ENCODE data around the gene KRTAP10-10.
"Not testable (repeated sequence)": the region's sequence is repeated elsewhere in the genome, so short reads cannot be mapped to it uniquely, and the experiment has no call there.

The KRTAP10-10 gene

DNA sequence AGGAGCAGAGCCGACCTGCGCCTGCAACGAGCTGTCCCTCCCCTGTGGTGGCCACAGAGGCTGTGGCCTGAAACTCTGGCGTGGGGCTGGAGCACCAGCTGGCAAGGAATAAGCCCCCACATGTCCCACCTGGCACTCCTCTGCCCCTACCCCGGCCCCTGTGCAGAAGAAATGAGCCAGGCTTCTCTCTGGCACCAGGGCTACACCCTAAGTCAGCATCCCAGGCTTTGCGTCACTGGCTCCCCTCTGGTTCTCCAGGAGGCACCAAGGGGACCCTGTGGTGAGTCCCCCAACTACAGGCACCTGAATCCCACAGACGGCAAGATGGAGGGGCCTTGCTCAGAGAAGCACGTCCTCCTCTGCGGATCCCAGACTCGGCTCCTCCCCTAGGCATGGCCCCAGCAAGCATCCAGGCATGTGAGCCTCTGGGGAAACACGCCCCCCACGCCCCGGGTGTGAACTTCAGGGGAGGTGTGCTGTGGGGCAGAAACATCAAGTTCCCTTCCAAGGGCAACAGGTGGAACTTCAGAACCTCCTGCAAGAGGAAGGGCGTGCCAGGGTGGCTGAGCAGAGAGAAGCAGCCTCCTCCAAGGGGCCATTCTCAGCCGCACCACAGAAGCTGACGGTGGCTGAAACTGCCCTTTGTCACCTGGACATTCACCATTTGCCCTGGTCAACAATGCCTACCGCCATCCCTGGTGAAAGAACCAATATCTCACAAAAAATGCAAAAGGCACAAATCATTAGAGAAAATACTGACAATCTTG, 33.9 kb upstream of the KRTAP10-10 start:
- DNase-seq (ENCODE audit: low read depth) = no peak

DNA sequence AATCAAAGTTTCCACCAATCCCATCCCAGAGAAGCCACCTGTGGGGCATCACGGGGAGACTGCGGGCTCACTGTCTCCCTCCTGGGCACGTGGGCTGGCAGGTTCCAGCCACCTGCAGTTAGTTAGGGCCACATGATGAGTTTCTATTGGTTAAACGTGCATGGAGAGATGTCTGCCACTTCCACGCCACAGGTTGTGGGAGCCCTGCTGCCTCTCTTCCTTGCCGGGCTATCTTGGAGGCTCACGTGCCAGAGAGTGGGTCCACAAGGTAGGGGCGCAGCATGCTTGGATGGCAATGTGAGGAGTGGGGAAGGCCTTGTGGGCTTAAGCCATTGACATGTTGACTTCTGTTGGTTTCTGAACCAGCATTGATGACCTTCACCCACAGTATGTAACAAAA, 33.2 kb upstream of the KRTAP10-10 start:
- DNase-seq (ENCODE audit: low read depth) = no peak

DNA sequence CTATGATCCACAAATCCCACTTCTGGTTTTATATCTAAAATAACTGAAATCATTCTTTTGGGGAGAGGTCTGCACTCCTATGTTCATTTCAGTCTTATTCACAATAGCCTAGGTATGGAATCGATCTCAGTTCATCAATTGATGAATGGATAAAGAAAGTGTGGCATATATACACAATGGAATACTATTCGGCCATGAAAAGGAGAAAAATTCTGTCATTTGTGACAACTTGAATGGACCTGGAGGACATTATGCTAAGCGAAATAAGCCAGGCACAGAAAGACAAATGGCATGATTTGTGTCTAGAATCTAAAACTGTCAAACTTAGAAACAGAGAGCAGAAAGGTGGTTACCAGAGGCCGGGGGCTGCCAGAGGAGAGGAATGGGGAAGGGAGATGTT, 30.7 kb upstream of the KRTAP10-10 start:
- no peak for DNase-seq (ENCODE audit: low read depth)

DNA sequence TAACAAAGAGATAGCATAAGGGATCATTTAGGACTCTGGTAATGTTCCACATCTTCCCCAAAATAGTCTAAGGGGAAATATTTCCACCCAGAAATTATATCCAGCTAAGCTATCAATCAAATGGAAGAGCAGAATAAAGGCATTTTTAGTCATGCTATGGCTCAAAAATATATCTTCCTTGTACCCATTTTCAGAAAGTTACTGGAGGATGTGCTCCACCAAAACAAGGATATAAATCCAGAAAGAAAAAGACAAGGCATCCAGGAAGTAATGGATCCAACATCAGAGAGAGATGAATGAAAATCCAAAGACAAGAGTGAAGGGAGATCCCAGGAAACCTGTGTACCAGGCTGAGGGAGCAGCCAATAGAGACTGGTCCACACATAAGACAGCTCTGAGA, 28.0 kb upstream of the KRTAP10-10 start:
- DNase-seq (ENCODE audit: low read depth) = no peak

DNA sequence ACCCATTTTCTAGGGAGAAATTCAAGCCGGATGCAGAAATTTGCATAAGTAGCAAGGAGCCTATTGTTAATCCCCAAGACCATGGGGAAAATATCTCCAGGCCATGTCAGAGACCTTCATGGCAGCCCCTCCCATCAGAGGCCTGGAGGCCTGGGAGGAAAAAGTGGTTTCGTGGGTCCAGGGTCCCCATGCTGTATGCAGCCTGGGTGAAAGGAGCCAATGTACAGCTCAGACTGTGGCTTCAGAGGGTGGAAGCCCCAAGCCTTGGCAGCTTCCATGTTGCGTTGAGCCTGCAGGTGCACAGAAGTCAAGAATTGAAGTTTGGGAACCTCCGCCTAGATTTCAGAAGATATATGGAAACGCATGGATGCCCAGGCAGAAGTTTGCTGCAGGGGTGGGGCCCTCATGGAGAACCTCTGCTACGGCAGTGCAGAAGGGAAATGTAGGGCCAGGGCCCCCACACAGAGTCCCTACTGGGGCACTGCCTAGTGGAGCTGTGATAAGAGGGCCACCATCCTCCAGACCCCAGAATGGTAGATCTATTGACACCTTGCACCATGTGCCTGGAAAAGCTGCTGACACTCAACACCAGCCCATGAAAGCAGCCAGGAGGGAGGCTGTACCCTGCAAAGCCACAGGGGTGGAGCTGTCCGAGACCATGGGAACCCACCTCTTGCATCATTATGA, 26.9 kb upstream of the KRTAP10-10 start:
- not testable (repeated sequence) for DNase-seq (ENCODE audit: low read depth)

DNA sequence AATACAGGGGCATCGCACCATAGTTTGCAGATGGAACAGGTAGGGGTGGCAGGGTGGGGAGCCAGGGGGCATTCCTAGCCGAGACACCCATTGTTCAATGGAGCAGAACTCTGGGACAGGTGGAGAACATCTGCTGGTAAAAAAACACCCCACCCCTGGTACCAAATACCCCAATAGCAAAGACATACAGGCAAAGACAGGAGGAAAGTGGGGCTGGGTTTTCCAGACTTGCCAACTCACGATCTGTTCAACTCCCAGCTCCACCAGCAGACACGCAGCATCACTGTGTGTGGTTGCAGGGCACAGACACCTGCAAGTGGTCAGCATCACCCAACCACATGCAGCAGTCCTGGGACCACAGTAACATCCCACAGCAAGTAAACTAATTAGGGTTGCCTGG, 25.6 kb upstream of the KRTAP10-10 start:
- DNase-seq (ENCODE audit: low read depth) = no peak

DNA sequence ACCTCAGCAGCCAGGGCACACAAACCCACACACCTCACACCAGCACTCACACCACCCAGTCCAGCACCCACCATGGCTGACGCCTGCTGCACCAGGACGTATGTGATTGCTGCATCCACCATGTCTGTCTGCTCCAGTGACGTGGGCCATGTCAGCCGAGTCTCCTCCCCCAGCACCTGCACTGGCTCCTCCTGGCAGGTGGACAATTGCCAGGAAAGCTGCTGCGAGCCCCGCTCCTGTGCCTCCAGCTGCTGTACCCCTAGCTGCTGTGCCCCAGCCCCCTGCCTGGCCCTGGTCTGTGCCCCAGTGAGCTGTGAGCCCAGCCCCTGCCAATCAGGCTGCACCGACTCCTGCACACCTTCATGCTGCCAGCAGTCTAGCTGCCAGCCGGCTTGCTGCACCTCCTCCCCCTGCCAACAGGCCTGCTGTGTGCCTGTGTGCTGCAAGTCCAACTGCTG, 25.1 kb upstream of the KRTAP10-10 start, which contains the start of gene KRTAP10-8:
TSS of gene KRTAP10-8 (plus strand) at position 51 of the 458 bp plus-strand sequence. CDS start at position 73, 22 bp downstream.
- no peak for DNase-seq (ENCODE audit: low read depth)

DNA sequence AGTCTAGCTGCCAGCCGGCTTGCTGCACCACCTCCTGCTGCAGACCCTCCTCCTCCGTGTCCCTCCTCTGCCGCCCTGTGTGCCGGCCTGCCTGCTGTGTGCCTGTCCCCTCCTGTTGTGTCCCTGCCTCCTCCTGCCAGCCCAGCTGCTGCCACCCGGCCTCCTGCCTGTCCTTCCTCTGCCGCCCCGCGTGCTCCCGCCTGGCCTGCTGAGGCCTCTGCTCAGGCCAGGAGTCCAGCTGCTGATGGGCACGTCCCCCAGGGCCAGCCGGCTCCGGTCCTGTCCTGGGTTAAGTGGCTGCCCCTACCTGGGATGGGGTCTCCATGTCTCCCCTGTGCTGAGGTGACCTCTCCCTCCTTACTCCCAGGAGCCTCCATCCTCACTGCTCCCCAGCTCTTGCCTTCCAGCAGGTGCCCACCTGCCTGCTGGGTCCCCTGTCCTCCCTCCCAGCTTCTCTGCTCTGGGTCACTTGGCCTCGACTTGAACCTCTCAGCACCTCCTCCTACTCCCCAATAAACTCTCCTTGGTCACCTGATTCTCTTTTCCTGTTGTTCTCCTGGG, 24.4 kb upstream of the KRTAP10-10 start:
- no peak for DNase-seq (ENCODE audit: low read depth)

DNA sequence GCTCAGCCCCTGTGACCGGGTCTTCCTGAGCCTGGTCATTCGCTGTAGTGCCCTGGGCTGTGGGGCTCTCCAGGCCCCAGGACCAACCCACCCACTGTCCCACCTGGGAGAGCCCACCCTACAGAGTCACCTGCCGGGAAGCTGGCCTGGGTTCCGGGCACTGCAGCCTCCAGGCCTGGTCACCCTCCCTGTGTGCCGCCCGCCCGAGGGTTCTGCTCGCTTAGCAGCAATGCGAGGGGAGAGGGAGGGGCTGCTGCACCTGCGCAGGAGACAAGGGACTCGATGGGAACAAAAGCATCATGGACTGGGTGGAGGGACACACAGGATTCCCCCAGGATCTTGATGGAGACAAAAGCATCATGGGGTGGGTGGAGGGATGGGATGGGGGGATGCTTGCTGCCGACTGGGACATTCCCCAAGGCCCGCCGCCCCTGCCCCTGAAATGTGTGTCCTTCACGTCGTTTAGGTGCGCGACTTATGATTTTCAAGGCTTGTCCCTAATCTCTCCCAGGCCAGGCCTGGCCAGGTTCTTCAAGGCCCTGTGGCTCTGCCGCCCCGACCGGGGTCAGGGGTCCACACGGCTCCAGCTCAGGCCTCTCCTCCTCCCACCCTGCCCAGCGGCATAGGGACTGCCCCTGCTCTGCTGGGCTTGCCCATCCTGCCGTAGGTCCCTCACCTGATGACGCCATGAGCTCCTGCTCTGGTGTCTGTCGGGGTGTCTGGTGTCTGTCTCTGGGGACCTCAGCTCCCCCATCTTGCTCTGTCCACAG, 23.6 kb upstream of the KRTAP10-10 start:
- DNase-seq (ENCODE audit: low read depth) = no peak

DNA sequence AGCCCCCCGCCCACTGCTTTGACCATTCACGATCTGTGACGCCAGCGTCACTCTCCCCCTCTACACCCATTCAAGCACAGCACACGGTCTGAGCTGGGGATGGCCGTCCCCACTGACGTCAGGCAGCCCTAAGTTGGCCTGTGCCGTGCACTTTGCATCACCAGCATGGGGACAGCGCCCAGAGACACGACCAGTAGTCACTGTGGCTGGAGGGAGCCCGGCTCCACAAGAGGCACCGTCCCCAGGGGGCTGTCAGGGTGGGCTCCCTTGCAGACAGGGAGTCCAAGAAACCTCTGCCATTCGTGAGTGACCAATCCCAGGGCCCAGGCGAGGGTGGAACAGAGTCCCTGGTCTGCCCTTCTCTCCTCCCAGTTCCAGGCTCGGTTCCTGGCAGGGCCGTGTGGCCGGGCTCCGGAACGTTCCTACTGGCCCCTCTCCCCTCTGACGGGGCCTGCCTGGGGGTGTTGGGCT, 23.0 kb upstream of the KRTAP10-10 start:
- DNase-seq (ENCODE audit: low read depth) = no peak

DNA sequence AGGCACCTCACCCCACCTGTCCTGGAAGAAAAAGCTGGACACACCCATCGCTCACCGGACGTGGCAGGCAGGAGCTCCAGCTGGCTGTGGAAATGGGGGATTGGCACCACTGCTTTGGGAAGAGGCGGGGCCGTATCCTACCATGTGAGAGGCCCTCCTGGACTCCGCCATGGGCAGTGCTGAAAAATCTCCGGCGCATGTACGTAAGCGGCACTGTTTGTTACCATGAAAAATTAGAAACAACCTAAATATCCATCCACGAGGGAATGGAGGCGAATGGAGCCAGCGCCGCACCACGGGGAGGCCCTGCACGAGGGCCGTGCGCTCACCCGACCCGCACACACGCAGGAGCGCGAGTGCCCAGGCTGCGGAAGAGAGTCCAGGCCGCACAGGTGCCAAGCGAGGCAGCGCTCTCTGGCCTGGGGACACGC, 22.2 kb upstream of the KRTAP10-10 start:
- no peak for DNase-seq (ENCODE audit: low read depth)

DNA sequence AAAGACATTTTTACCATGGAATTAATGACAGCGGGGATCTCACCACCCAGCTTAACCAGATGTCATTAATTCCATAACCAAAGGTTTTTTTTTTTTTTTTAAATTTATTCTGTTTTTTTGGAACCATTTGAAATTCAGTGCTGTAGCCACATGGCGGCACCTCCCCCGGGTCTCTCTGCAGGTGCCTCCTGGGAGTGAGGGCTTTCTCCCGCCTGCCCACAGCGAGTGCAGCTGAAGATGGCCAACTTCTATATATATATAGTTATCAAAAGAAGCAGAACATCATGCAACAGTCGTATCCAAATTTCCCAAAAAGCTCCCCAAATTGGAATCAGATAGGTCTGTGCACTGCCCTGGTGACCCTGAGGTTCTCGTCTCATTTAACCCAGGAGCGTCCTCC, 21.7 kb upstream of the KRTAP10-10 start:
- no peak for DNase-seq (ENCODE audit: low read depth)

DNA sequence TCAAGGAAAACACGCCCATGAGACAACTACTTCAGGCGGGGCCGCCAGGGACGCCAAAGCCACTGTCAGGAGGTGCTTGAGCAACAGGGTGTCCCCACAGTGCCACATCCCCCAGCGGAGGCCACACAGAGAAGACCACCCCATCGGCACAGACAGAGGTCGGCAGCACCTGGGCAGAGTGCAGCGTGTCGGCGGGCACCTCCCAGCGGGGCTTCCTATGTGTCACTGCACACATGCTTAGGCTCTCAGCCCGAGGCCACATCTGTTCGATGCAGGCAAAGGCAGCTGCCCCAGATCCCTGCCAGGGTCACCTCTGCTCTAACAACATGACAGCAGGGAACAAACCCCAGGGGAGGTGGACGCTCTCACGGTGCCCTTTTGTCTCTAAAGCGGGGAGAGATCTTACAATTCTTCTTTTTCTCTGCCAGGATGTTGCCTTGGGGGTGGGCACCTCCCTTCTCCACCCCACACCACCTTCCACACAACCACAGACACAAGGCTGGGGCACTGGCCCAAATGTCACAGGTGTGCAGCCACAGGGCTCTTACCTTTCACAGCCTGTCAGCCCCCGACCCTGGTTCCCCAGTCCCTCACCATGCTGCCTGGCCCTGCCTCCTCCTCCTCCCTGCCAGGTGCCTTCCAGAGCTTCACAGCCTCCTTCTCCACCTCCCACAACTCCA, 21.1 kb upstream of the KRTAP10-10 start:
- DNase-seq (ENCODE audit: low read depth) = no peak

DNA sequence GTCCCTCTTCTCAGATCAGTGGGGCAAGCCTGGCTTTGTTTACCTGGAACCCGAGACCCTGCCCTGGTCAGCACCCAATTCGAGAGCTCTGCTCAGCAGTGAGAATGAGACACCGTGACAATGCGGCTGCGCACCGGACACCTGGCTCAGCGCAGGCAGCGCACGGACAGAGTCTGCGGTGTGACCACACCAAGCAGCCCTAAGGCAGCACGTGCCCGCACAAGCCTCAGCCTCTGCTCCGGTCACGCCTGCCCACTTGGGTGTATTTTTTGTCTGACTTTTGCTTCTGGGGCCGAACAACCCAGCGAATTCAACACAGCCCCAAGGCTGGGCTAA, 20.6 kb upstream of the KRTAP10-10 start:
- DNase-seq (ENCODE audit: low read depth) = no peak

DNA sequence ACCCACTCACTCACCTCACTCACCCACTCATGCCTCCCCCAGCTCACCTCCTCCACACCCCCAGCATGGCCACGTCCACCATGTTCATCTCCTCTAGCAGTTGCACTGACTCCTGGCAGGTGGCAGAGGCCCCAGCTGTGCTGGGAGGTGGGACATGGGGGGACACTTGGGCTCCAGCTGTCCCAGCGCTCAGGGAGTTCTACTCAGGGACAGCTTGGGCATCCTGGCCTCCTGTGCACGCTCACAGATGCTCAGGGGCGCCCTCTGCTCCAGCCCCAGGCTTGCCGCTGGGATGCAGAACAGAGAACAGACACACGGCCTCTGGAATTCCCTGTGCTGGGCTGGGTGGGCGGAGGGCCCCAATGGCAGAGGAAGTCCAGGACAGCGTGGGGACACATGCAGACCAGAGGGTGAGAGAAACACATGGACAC, 20.1 kb upstream of the KRTAP10-10 start:
- no peak for DNase-seq (ENCODE audit: low read depth)

DNA sequence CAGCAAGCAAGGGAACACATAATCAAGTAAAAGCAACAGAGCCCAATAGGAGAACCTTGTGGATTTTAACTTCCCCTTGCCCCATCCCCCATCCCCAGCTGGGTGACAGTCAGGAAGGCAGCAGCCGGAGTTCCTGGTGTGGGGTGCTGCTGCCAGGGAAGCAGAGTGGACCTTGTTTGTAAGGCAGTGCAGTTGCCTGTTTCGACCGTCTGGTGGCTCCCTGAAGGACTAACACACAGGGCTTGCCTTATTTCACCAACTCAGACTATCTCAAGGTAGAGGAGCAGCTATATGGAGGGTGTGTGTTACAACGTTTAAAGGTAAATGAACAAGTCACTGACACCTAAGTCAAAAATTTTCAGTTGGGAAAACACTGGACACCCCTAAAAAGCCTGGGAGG, 18.7 kb upstream of the KRTAP10-10 start:
- DNase-seq (ENCODE audit: low read depth) = no peak

DNA sequence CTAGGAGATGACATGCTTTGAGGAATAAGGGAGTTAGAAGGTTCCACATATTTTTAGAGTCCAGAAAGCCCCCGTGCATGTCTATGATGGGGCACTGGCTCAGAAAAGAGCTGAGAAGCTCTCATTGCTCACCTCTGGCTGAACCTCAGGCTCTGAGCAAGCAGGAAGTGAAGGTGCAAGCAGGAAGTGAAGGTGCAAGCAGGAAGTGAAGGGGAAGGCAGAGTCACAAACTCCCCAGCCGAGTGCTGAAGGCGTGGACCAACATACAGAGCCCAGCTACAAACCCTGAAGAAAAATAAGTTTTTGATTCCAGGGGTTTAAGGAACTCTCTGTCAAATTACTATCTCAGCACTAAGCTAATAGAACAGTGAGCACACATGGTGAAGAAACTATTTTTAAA, 18.2 kb upstream of the KRTAP10-10 start:
- peak; percentile 46 for DNase-seq (ENCODE audit: low read depth)

DNA sequence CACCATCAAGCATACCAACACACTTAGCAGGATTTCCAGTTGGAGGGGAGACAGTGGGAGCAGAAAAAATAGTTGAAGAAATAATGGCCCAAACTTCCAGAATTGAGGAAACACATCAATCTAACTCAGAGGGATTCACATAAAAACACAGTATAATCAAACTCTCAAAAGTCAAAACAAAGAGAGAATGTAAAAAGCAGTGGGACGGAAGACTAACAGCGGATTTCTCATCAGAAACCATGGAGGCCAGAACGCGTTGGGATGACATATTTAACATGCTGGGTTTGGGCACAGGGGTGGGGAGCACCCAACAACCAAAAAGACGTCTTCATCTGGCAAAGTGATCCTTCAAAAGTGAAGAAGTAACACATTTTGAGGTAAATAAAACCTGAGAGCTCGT, 17.3 kb upstream of the KRTAP10-10 start:
- DNase-seq (ENCODE audit: low read depth) = no peak

DNA sequence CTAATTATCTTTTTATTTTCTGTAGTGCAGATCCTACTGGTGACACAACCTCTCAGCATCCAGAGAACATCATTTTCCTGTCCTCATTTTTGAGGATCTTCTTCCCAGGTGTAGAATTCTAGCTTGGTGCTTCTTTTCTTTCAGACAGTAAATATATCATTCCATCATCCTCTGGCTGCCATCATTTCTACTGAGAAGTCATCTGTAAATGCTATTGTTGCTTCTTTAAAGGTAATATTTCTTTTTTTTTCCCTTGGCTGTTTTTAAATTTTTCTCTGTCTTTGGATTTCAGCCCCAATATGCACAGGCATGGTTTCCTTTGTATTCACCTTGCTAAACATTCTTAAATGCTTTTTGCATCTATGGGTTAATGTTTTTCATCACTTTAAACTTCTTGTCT, 13.6 kb upstream of the KRTAP10-10 start:
- DNase-seq (ENCODE audit: low read depth) = no peak

DNA sequence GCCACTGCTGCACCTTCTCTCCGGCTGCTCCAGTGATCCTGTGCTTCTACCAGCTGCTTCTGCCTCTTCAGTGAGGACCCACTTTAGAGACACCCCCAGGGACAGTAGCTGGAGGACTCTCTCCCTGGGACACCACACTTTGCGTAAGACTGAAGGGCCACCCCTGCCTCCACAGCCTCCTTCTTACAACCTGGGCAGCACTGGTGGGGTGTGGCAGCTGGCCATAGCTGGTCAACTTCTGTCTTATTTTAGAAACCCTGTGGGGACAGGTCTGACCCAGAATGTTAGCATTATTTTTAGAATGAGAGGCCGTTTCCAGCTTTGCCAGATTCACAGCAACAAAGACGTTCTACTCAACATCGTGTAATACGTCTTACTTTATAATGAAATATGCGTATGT, 11.4 kb upstream of the KRTAP10-10 start:
- DNase-seq (ENCODE audit: low read depth) = no peak

DNA sequence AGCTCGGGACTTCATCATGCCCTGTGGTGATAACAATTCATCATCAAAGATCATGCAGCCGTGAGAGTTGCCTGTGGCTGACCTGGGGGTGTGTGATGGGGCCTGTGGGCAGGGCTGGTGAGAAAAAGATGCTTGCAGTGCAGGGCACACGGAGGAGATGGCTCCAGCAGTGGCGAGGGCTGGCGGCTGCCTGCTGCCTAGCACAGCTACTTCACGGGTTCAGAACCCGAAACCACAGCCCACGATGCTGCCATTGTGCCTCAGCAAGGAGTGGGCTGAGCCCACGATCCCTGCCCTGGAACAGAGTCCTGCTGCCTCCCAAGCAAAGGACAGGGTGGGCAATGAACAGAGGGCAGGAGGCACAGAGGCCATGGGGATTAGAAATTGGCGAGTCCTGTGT, 10.9 kb upstream of the KRTAP10-10 start:
- no peak for DNase-seq (ENCODE audit: low read depth)

DNA sequence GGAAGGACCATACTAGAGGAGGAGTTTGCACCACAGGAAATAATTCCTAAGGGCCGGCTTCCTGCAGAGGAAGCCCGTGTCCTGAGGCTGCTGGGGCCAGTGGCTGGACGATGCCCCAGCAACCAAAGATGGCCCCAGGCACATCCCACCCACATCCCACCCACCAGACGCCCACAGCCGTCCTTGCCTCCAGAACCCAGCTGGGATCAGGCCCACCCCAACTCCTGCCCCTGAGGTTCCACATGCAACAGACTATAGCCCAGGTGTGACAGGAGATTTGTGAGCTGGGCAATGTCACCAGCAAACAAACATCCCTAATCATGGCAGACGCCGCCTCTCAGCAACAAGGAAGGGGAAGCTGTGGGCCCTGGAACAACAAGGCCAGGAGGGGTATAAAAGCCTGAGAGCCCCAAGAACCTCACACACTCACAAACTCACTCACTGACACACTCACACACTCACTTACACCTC, 10.4 kb upstream of the KRTAP10-10 start, which contains the start of gene KRTAP10-9:
TSS of gene KRTAP10-9 (plus strand) at position 421 of the 471 bp plus-strand sequence. CDS start 79 bp downstream, outside the sequence.
- DNase-seq (ENCODE audit: low read depth) = no peak

Measured in activated T-helper 9 cell treated with anti-CD3 and anti-CD28 coated beads, Interleukin-2, amount 50 U/mL, for 16 hours (primary cell).